Neural progenitor cell (in vitro differentiated cells): Measurements from ENCODE around the gene CHMP1B. TPM values are rescaled to one million over a fixed set of nuclear protein-coding genes. Genes with fewer than 3 reads are reported as not detected.

Experiments used
- DNase-seq: peaks from one replicate; pipeline ENCODE4 v3.0.0-alpha.2; 2016; ENCODE audit warnings: low spot score
- H2AFZ ChIP-seq: fragments of 200-600 bp; sonication (generic); replicated peaks from 2 replicates; pipeline ENCODE4 v1.6.1; 2016; ENCODE audit warnings: antibody characterized with exemption
- H3F3A ChIP-seq: fragments of 200-600 bp; sonication (generic); 2 replicates; pipeline ENCODE4 v1.6.1; 2016; ENCODE audit warnings: antibody characterized with exemption, low read depth
- H3K27ac ChIP-seq: fragments of 200-600 bp; sonication (generic); 2 replicates; pipeline ENCODE4 v1.5.1; 2016; ENCODE audit warnings: mild to moderate bottlenecking
- H3K27me3 ChIP-seq: fragments of 200-600 bp; sonication (generic); 2 replicates; pipeline ENCODE4 v1.6.1; 2016; ENCODE audit warnings: mild to moderate bottlenecking, moderate library complexity
- H3K36me3 ChIP-seq: fragments of 200-600 bp; sonication (generic); 2 replicates; pipeline ENCODE4 v1.5.1; 2016
- H3K4me1 ChIP-seq: fragments of 200-600 bp; sonication (generic); 2 replicates; pipeline ENCODE4 v1.6.1; 2016; ENCODE audit warnings: mixed run types
- H3K4me2 ChIP-seq: fragments of 200-600 bp; sonication (generic); 2 replicates; pipeline ENCODE4 v1.6.1; 2016
- H3K4me3 ChIP-seq: fragments of 200-600 bp; sonication (generic); 2 replicates; pipeline ENCODE4 v1.5.1; 2016
- H3K79me2 ChIP-seq: fragments of 200-600 bp; sonication (generic); 2 replicates; pipeline ENCODE4 v1.6.1; 2016; ENCODE audit warnings: low read depth
- H3K9ac ChIP-seq: fragments of 200-600 bp; sonication (generic); 2 replicates; pipeline ENCODE4 v1.6.1; 2016
- H3K9me3 ChIP-seq: fragments of 200-600 bp; sonication (generic); 2 replicates; pipeline ENCODE4 v1.5.1; 2016; ENCODE audit warnings: low read depth
- H4K20me1 ChIP-seq: fragments of 200-600 bp; sonication (generic); 2 replicates; pipeline ENCODE4 v1.6.1; 2016; ENCODE audit warnings: low read depth
- H3K27ac Mint-ChIP-seq: 3 replicates; pipeline ENCODE4 v1.8.0; 2021; ENCODE audit warnings: mixed read lengths
- H3K27me3 Mint-ChIP-seq: 2 replicates; pipeline ENCODE4 v1.8.0; 2022; ENCODE audit warnings: low read depth, mild to moderate bottlenecking, inconsistent platforms, moderate library complexity, mixed read lengths; ENCODE audit not compliant: insufficient read depth
- H3K36me3 Mint-ChIP-seq: 3 replicates; pipeline ENCODE4 v1.8.0; 2021; ENCODE audit warnings: mixed read lengths
- H3K4me1 Mint-ChIP-seq: 3 replicates; pipeline ENCODE4 v1.8.0; 2021; ENCODE audit warnings: mixed read lengths
- H3K4me3 Mint-ChIP-seq: 3 replicates; pipeline ENCODE4 v1.8.0; 2021; ENCODE audit warnings: mild to moderate bottlenecking, moderate library complexity, mixed read lengths
- H3K9me3 Mint-ChIP-seq: 3 replicates; pipeline ENCODE4 v1.8.0; 2020; ENCODE audit warnings: mixed read lengths
- EZH2 ChIP-seq: fragments of 200-600 bp; sonication (generic); IDR thresholded peaks from 2 replicates; pipeline ENCODE4 v1.6.1; 2017; ENCODE audit warnings: antibody characterized with exemption, mild to moderate bottlenecking, moderate library complexity
- EZH2phosphoT487 ChIP-seq: fragments of 200-600 bp; sonication (generic); IDR thresholded peaks from 2 replicates; pipeline ENCODE4 v1.6.1; 2017; ENCODE audit warnings: antibody characterized with exemption
- total RNA-seq: library from RNA; depleted of rRNA; stranded (reverse); fragments of >200 nt; gene quantifications from 2 replicates; pipeline ENCODE4 v1.2.3, GENCODE V29; 2015; ENCODE audit warnings: low replicate concordance
- TF ChIP-seq, protein P1 (sequence below): fragments of 200-600 bp; sonication (generic); IDR thresholded peaks from 2 replicates; pipeline ENCODE4 v1.5.1; 2017; ENCODE audit warnings: antibody characterized with exemption, mild to moderate bottlenecking

Gene CHMP1B
- total RNA-seq, 1 donor from 2014 or later: 62.9 TPM

- H3K4me1 ChIP-seq: no peaks in the 10 kb centered on the region
- no peak overlapping the region for H3K4me2 ChIP-seq
- no peaks in the 10 kb centered on the region for H3K9me3 ChIP-seq
- H4K20me1 ChIP-seq: no peaks in the 10 kb centered on the region
- no peaks in the 10 kb centered on the region for H3K36me3 ChIP-seq
- Mint-ChIP-seq H3K9me3 (no peaks in the 10 kb centered on the region), H3K4me3 (no peak overlapping the region), H3K36me3 (peaks cover 23% of the 10 kb centered on the region), H3K4me1 (peaks cover 19% of the 10 kb centered on the region), H3K27me3 (peaks cover 2% of the 10 kb centered on the region), H3K27ac (no peak overlapping the region)
- DNase-seq: no peak
- H3K27me3 ChIP-seq: no peaks in the 10 kb centered on the region
- no peak overlapping the region for H3K4me3 ChIP-seq
- no peak overlapping the region for H3K9ac ChIP-seq
- no peaks in the 10 kb centered on the region for H3F3A ChIP-seq
- H3K79me2 ChIP-seq: no peaks in the 10 kb centered on the region
- H2AFZ ChIP-seq: no peak overlapping the region
- TF ChIP-seq EZH2 (no peak), EZH2phosphoT487 (no peak)
- TF ChIP-seq, protein P1, sequence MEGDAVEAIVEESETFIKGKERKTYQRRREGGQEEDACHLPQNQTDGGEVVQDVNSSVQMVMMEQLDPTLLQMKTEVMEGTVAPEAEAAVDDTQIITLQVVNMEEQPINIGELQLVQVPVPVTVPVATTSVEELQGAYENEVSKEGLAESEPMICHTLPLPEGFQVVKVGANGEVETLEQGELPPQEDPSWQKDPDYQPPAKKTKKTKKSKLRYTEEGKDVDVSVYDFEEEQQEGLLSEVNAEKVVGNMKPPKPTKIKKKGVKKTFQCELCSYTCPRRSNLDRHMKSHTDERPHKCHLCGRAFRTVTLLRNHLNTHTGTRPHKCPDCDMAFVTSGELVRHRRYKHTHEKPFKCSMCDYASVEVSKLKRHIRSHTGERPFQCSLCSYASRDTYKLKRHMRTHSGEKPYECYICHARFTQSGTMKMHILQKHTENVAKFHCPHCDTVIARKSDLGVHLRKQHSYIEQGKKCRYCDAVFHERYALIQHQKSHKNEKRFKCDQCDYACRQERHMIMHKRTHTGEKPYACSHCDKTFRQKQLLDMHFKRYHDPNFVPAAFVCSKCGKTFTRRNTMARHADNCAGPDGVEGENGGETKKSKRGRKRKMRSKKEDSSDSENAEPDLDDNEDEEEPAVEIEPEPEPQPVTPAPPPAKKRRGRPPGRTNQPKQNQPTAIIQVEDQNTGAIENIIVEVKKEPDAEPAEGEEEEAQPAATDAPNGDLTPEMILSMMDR: no peak
- no peak overlapping the region for H3K27ac ChIP-seq
Measured at GRCh38 chr18:11883153-11883552, 31.9 kb downstream of the CHMP1B start.

- no peak for TF ChIP-seq EZH2phosphoT487
- TF ChIP-seq, protein P1: no peak
- TF ChIP-seq EZH2: no peak
- H4K20me1 ChIP-seq: no peaks in the 10 kb centered on the region
- Mint-ChIP-seq H3K27me3 (peaks cover 2% of the 10 kb centered on the region), H3K9me3 (no peaks in the 10 kb centered on the region), H3K4me3 (no peak overlapping the region), H3K27ac (no peak overlapping the region), H3K36me3 (peaks cover 23% of the 10 kb centered on the region), H3K4me1 (peaks cover 19% of the 10 kb centered on the region)
- H3K4me1 ChIP-seq: no peaks in the 10 kb centered on the region
- no peaks in the 10 kb centered on the region for H3F3A ChIP-seq
- no peaks in the 10 kb centered on the region for H3K36me3 ChIP-seq
- H3K79me2 ChIP-seq: no peaks in the 10 kb centered on the region
- no peak overlapping the region for H2AFZ ChIP-seq
- no peak for DNase-seq
- H3K4me3 ChIP-seq: no peak overlapping the region
- H3K9me3 ChIP-seq: no peaks in the 10 kb centered on the region
- H3K27me3 ChIP-seq: no peaks in the 10 kb centered on the region
- H3K4me2 ChIP-seq: no peak overlapping the region
- H3K27ac ChIP-seq: no peak overlapping the region
- H3K9ac ChIP-seq: no peak overlapping the region
Measured at GRCh38 chr18:11884396-11885030, 33.3 kb downstream of the CHMP1B start.

DNA sequence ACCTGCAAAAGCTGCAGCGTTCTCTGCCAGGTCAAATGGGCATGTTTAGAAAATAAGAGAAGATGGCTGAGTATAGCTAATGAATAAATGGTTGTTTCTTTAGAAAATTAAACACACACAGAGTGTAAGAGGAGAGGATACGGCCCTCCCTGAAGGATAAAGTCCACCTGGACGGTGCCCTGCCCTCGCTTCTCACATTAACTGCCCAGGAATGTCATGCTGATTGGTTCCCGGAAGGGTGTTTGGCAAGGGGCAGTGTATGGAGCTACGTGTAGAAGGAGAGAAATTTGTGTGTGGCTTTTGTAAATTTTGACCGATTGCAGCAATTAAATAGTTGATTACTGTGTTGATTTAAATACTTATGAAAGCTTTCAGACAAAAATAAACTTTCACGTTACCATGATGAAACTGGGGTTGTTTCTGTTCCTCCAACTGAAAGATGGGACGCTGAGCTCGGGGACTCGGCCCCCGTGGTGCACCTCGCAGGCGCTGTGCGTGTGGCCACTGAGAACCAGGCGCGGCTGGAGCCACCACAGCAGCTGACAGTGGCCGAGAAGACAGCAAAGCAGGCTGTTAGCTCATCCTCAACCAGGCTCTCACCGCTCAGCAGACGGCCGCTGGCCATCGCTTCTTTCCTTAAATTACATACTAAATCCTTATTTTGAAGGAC is 34.2 kb downstream of the CHMP1B start:
- peaks cover 2% of the 10 kb centered on the region for H3K27me3 Mint-ChIP-seq
- no peak overlapping the region for H3K4me3 Mint-ChIP-seq
- no peaks in the 10 kb centered on the region for H3K36me3 ChIP-seq
- no peaks in the 10 kb centered on the region for H3K9me3 Mint-ChIP-seq
- no peak for TF ChIP-seq EZH2phosphoT487
- TF ChIP-seq, protein P1: no peak
- no peak for TF ChIP-seq EZH2
- H2AFZ ChIP-seq: no peak overlapping the region
- peaks cover 23% of the 10 kb centered on the region for H3K36me3 Mint-ChIP-seq
- no peaks in the 10 kb centered on the region for H3K27me3 ChIP-seq
- H3K27ac Mint-ChIP-seq: no peak overlapping the region
- no peaks in the 10 kb centered on the region for H3K4me1 ChIP-seq
- H3F3A ChIP-seq: no peaks in the 10 kb centered on the region
- DNase-seq: no peak
- H3K4me1 Mint-ChIP-seq: peaks cover 19% of the 10 kb centered on the region
- H4K20me1 ChIP-seq: no peaks in the 10 kb centered on the region
- no peak overlapping the region for H3K27ac ChIP-seq
- no peaks in the 10 kb centered on the region for H3K79me2 ChIP-seq
- H3K9me3 ChIP-seq: no peaks in the 10 kb centered on the region
- no peak overlapping the region for H3K9ac ChIP-seq
- no peak overlapping the region for H3K4me2 ChIP-seq
- H3K4me3 ChIP-seq: no peak overlapping the region
